Smooth muscle cell (in vitro differentiated cells): ENCODE measurements around the gene NYNRIN. TPM values are rescaled to one million over a fixed set of nuclear protein-coding genes. Genes with fewer than 3 reads are reported as not detected.
A peak's percentile ranks its signal among the peaks of the same experiment; 100 is the strongest.

Source experiments
- DNase-seq: peaks from one replicate; lab custom pipeline; 2025; ENCODE audit not compliant: unreplicated experiment; lab: John Stamatoyannopoulos, UW
- H2AFZ ChIP-seq: fragments of 200-600 bp; sonication (generic); 2 replicates; pipeline ENCODE4 v1.6.0; 2016; ENCODE audit warnings: antibody characterized with exemption, low read depth, mild to moderate bottlenecking
- H3F3A ChIP-seq: fragments of 200-600 bp; sonication (generic); 2 replicates; pipeline ENCODE4 v1.6.0; 2017; ENCODE audit warnings: antibody characterized with exemption, low read depth
- H3K27ac ChIP-seq: fragments of 200-600 bp; sonication (generic); 2 replicates; pipeline ENCODE4 v1.5.1; 2016; ENCODE audit warnings: low read depth, mild to moderate bottlenecking
- H3K27me3 ChIP-seq: fragments of 200-600 bp; sonication (generic); 2 replicates; pipeline ENCODE4 v1.6.1; 2016; ENCODE audit warnings: low read depth, mild to moderate bottlenecking
- H3K36me3 ChIP-seq: fragments of 200-600 bp; sonication (generic); 2 replicates; pipeline ENCODE4 v1.5.1; 2016; ENCODE audit warnings: low read depth
- H3K4me1 ChIP-seq: fragments of 200-600 bp; sonication (generic); 2 replicates; pipeline ENCODE4 v1.5.1; 2016; ENCODE audit warnings: low read depth
- H3K4me2 ChIP-seq: fragments of 200-600 bp; sonication (generic); 2 replicates; pipeline ENCODE4 v1.6.0; 2016; ENCODE audit warnings: mild to moderate bottlenecking
- H3K4me3 ChIP-seq: fragments of 200-600 bp; sonication (generic); 2 replicates; pipeline ENCODE4 v1.5.1; 2016; ENCODE audit warnings: mild to moderate bottlenecking
- H3K79me2 ChIP-seq: fragments of 200-600 bp; sonication (generic); 2 replicates; pipeline ENCODE4 v1.6.0; 2016; ENCODE audit warnings: low read depth, mild to moderate bottlenecking
- H3K9ac ChIP-seq: fragments of 200-600 bp; sonication (generic); 2 replicates; pipeline ENCODE4 v1.6.0; 2016; ENCODE audit warnings: low read depth
- H3K9me3 ChIP-seq: fragments of 200-600 bp; sonication (generic); replicated peaks from 2 replicates; pipeline ENCODE4 v1.5.1; 2016; ENCODE audit warnings: low read depth
- H4K20me1 ChIP-seq: fragments of 200-600 bp; sonication (generic); 2 replicates; pipeline ENCODE4 v1.6.0; 2016; ENCODE audit warnings: low read depth
- WGBS: methylation state at CpG from one replicate; pipeline ENCODE4 v1.1.7; 2016; ENCODE audit warnings: low lambda C conversion rate; 5-methylcytosine and 5-hydroxymethylcytosine counted together
- polyA plus RNA-seq: library from polyadenylated mRNA; unstranded; fragments of >200 nt; fragmentation: Nextera tagmentation; extraction: Ambion mirVana; gene quantifications from 2 replicates; pipeline ENCODE4 v1.2.1, GENCODE V29; 2016
- total RNA-seq: library from RNA; depleted of rRNA; stranded (reverse); fragments of >200 nt; gene quantifications from 2 replicates; pipeline ENCODE4 v1.2.3, GENCODE V29; 2014
- TF ChIP-seq, protein P1 (sequence below): fragments of 200-600 bp; sonication (generic); IDR thresholded peaks from 2 replicates; pipeline ENCODE4 v1.5.1; 2017; ENCODE audit warnings: borderline replicate concordance, mild to moderate bottlenecking, antibody characterized with exemption; ENCODE audit not compliant: insufficient read depth, poor library complexity, severe bottlenecking

The NYNRIN gene
- total and polyA plus RNA-seq, 2 experiments from 2014 or later = 30.3 to 38.0 TPM

DNA sequence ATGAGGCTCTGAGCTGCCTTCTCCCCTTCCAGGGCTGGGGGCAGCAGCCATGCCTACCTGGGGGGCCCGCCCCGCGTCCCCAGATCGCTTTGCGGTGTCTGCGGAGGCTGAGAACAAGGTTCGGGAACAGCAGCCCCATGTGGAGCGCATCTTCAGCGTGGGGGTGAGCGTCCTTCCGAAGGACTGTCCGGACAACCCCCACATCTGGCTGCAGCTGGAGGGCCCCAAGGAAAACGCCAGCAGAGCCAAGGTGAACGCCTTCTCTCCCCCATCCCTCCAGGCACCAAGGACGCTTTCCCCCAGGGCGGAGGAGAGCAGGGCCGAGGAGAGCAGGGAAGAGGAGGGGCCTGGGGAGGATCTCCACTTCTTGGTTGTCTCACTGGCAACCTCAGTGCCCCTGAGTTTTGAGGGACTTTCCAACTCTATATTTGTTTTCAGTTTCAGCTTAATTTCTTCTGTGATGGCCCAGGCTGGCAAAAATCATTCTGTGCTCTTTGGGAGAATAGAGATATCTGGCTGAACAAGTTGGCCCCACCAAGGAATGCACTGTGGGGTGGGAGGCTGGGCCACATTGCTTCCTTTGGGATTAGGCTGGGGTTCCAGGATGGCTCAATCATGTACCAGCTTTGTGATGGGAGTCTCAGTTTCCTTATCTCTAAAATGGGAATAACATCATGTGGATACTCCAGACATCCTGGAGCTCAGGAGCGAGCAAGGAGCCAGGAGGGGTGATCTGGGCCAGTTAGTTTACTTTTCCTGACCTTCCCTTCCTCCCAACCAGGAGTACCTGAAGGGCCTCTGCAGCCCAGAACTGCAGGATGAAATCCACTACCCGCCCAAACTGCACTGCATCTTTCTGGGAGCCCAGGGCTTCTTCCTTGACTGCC is 32.1 kb downstream of the NYNRIN start:
- no peaks in the 10 kb centered on the region for H3K9me3 ChIP-seq
- peak overlapping the region; percentile 99 for H3K9ac ChIP-seq
- H2AFZ ChIP-seq = no peak overlapping the region
- H3K4me3 ChIP-seq = peak overlapping the region; percentile 81
- TF ChIP-seq, protein P1, sequence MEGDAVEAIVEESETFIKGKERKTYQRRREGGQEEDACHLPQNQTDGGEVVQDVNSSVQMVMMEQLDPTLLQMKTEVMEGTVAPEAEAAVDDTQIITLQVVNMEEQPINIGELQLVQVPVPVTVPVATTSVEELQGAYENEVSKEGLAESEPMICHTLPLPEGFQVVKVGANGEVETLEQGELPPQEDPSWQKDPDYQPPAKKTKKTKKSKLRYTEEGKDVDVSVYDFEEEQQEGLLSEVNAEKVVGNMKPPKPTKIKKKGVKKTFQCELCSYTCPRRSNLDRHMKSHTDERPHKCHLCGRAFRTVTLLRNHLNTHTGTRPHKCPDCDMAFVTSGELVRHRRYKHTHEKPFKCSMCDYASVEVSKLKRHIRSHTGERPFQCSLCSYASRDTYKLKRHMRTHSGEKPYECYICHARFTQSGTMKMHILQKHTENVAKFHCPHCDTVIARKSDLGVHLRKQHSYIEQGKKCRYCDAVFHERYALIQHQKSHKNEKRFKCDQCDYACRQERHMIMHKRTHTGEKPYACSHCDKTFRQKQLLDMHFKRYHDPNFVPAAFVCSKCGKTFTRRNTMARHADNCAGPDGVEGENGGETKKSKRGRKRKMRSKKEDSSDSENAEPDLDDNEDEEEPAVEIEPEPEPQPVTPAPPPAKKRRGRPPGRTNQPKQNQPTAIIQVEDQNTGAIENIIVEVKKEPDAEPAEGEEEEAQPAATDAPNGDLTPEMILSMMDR = no peak
- peak overlapping the region; percentile 96 for H3K4me2 ChIP-seq
- H3K4me1 ChIP-seq = peaks cover 10% of the 10 kb centered on the region
- H3K36me3 ChIP-seq = no peaks in the 10 kb centered on the region
- H3F3A ChIP-seq = peaks cover 18% of the 10 kb centered on the region
- peak overlapping the region; percentile 96 for H3K27ac ChIP-seq
- DNase-seq = no peak
- peaks cover 27% of the 10 kb centered on the region for H4K20me1 ChIP-seq
- WGBS = 13% methylated on average over 19 of the region's 19 CpGs
- H3K79me2 ChIP-seq = peaks cover 22% of the 10 kb centered on the region
- H3K27me3 ChIP-seq = no peaks in the 10 kb centered on the region

DNA sequence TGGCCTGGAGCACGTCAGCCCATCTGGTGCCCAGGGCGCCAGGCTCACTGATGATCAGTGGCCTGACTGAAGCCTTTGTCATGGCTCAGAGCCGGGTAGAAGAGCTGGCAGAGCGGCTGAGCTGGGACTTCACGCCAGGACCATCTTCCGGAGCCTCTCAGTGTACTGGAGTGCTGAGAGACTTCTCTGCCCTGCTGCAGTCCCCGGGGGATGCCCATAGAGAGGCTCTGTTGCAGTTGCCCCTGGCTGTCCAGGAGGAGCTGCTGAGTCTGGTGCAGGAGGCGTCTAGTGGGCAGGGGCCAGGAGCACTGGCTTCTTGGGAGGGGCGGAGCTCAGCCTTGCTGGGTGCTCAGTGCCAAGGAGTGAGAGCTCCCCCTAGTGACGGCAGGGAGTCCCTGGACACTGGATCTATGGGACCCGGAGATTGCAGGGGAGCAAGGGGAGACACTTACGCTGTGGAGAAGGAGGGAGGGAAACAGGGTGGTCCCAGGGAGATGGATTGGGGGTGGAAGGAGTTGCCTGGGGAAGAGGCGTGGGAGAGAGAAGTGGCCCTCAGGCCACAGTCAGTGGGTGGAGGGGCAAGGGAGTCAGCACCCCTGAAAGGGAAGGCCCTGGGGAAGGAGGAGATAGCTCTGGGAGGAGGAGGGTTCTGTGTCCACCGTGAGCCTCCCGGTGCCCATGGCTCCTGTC is 32.9 kb downstream of the NYNRIN start:
- WGBS = 47% methylated on average over 15 of the region's 15 CpGs
- no peak overlapping the region for H2AFZ ChIP-seq
- peaks cover 10% of the 10 kb centered on the region for H3K4me1 ChIP-seq
- peaks cover 27% of the 10 kb centered on the region for H4K20me1 ChIP-seq
- H3K27me3 ChIP-seq = no peaks in the 10 kb centered on the region
- H3K27ac ChIP-seq = peak overlapping the region; percentile 96
- no peak overlapping the region for H3K9ac ChIP-seq
- TF ChIP-seq, protein P1 = peak; percentile 87
- peak overlapping the region; percentile 81 for H3K4me3 ChIP-seq
- H3K9me3 ChIP-seq = no peaks in the 10 kb centered on the region
- no peaks in the 10 kb centered on the region for H3K36me3 ChIP-seq
- H3K79me2 ChIP-seq = peaks cover 22% of the 10 kb centered on the region
- peaks cover 18% of the 10 kb centered on the region for H3F3A ChIP-seq
- peak; percentile 47 for DNase-seq
- peak overlapping the region; percentile 96 for H3K4me2 ChIP-seq

DNA sequence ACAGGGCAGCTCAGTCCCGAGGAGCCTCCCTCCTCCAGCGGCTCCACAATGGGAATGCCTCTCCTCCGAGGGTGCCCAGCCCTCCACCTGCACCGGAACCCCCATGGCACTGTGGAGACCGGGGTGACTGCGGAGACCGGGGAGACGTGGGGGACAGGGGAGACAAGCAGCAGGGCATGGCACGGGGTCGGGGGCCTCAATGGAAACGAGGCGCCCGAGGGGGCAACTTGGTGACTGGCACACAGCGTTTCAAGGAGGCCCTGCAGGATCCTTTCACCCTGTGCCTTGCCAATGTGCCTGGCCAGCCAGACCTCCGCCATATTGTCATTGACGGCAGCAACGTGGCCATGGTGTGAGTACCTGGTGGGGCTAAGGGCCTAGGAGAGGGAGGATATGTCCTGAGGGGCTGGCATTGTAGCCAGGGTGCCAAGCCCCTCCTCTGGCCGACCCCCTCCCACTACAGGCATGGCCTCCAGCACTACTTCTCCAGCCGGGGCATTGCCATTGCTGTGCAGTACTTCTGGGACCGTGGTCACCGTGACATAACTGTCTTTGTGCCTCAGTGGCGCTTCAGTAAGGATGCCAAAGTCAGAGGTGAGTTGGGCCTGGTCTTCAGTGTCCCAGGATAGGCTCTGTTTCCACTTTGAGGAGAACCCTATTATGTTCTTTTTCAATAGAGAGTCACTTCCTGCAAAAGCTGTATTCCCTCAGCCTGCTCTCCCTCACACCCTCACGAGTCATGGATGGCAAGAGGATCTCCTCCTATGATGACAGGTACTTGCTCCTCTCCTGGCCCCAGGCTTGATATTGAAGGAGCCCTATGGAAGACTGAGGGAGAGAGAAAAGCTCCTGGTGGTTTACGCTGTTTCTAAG is 33.7 kb downstream of the NYNRIN start:
- Histone ChIP-seq H3K9me3 (no peaks in the 10 kb centered on the region), H2AFZ (no peak overlapping the region), H3K4me3 (peak overlapping the region; percentile 81), H3K36me3 (no peaks in the 10 kb centered on the region), H4K20me1 (peaks cover 34% of the 10 kb centered on the region), H3K79me2 (peaks cover 22% of the 10 kb centered on the region), H3K27ac (no peak overlapping the region), H3K4me1 (peaks cover 10% of the 10 kb centered on the region), H3K27me3 (no peaks in the 10 kb centered on the region), H3F3A (peaks cover 18% of the 10 kb centered on the region), H3K4me2 (peak overlapping the region; percentile 96), H3K9ac (no peak overlapping the region)
- TF ChIP-seq, protein P1 = no peak
- 91% methylated on average over 16 of the region's 24 CpGs for WGBS
- no peak for DNase-seq
